ENCODE measurements around the gene MRPL44.

MRPL44 gene

GRCh38 chr2:224009605-224010315 is 52.5 kb downstream of the MRPL44 start:
- DNase-seq (ENCODE audit: low read depth), result no peak

DNA sequence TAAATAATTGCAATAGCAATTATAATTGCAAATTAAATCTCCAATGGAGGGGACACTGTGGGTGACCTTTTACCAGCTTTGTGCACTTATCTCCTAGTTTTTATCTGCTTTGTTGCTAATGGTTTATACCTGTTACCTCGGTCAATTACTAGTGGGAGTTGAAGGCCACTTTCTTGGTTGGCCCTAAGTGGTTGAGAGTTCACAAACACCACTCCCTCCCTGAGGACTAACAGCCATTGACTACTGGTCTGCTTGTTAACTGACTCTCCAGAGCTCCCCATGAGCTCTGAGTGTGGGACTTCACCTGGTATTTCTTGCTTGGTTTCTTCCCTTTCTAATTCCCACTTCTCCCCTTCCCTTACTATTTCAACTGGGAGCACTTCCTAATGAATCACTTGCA is 54.6 kb downstream of the MRPL44 start:
- DNase-seq (ENCODE audit: low read depth), result no peak

DNA sequence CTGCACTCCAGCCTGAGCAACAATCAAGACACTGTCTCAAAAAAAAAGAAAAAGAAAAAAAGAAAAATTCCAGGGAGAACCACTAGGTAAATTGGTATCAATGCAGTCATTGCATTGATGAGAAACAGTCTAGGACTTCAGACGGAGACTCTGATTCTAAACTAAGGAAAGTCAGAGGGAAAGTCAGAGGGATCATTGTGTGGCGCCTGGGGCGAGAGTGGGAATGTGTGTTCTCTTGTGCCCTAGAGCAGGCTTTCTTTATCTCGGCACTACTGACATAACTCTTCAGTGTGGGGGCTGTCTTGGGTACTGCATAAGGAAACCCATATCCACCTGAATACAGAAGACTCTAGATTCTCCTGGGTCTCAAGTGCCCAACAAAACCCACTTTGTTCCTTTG is 57.1 kb downstream of the MRPL44 start:
- DNase-seq (ENCODE audit: low read depth), result no peak

- DNase-seq (ENCODE audit: low read depth), result no peak
Measured at GRCh38 chr2:224016963-224017362, 59.7 kb downstream of the MRPL44 start.

Data from activated T-helper 9 cell treated with anti-CD3 and anti-CD28 coated beads, Interleukin-2, amount 50 U/mL, for 16 hours (primary cell).